Measurements from ENCODE around the gene SYT9. TPM values are rescaled to one million over a fixed set of nuclear protein-coding genes. Genes with fewer than 3 reads are reported as not detected.

Gene SYT9
- total and polyA plus RNA-seq, 10 of the 15 experiments (the other 5 are each of a cell fraction or from before 2014, with no cell fraction given) = 0.03 TPM; not detected in 9

- in situ Hi-C loops (cut with MboI) (loop anchor here (25.0 kb wide), 1 partner anchor 1828 kb away; the partner anchor contains the start of genes TRIM22 and TRIM5), intact Hi-C loops (cut with micrococcal nuclease; ENCODE audit: unreplicated experiment) (loop anchor here (10.0 kb wide), 1 partner anchor 771 kb away; no protein-coding TSS in a partner anchor)
- Histone ChIP-seq H4K20me1 (ENCODE audit: control insufficient read depth, insufficient read depth) (no peaks in the 10 kb centered on the region), H3K9ac (ENCODE audit: control insufficient read depth, insufficient read depth, low read length) (peak overlapping the region; percentile 96), H3K27ac (ENCODE audit: control insufficient read depth, insufficient read depth) (peak overlapping the region; percentile 99), H3K4me3 (peak overlapping the region; percentile 92), H3K9me3 (replicated peaks; ENCODE audit: control insufficient read depth, insufficient read depth, low read length) (no peaks in the 10 kb centered on the region), H3K4me1 (ENCODE audit: control insufficient read depth, insufficient read depth, low read length) (peaks cover 33% of the 10 kb centered on the region), H3K79me2 (ENCODE audit: control insufficient read depth, insufficient read depth, low read length) (peaks cover 75% of the 10 kb centered on the region), H3K36me3 (ENCODE audit: control insufficient read depth in 2 of 2, insufficient read depth in 2 of 2, low read length in 1 of 2) (no peaks in the 10 kb centered on the region), H2AFZ (ENCODE audit: control insufficient read depth, low read depth, low read length) (no peak overlapping the region), H3K27me3 (replicated peaks in 1 of 2; ENCODE audit: control insufficient read depth in 2 of 2, insufficient read depth in 2 of 2, low read length in 1 of 2) (no peaks in the 10 kb centered on the region), H3K4me2 (ENCODE audit: control insufficient read depth, insufficient read depth) (peak overlapping the region; percentile 97)
- DNase-seq (ENCODE audit: low read depth, low spot score) (no peak), FAIRE-seq (no peak), ATAC-seq (no peak)
- ChIA-PET CTCF (interaction anchor here (0.6 to 8.1 kb wide), 14 partner anchors 8 to 984 kb away, joined by 3 to 67 read pairs (median 5); partner anchors contain the start of gene EIF3F), RAD21 (ENCODE audit: unreplicated experiment) (interaction anchor here (0.8 to 2.7 kb wide), 14 partner anchors 9 to 471 kb away, joined by 3 to 11 read pairs (median 4); no protein-coding TSS in a partner anchor), SMC1A (ENCODE audit: uncharacterized antibody, unreplicated experiment) (interaction anchor here (0.7 to 6.8 kb wide), 26 partner anchors 8 to 468 kb away, joined by 3 to 69 read pairs (median 4); partner anchors contain the start of gene OLFML1), POLR2A (interaction anchor here (0.6 to 2.5 kb wide), 9 partner anchors 9 to 832 kb away, joined by 3 to 8 read pairs (median 3); partner anchors contain the start of gene MRPL17)
- BruUV-seq (replicated peaks) = TSS peak; percentile 63
- WGBS (ENCODE audit: insufficient coverage, insufficient replicate concordance, low lambda C conversion rate, missing lambda C conversion rate) = 39% methylated on average over 1 of the region's 1 CpG
- no peak for TF ChIP-seq IRF4 (IDR thresholded peaks at IDR 0.05; ENCODE audit: low read depth, low read length)
- no peak for TF ChIP-seq RUNX3 (IDR thresholded peaks at IDR 0.05; ENCODE audit: low read length)
- TF ChIP-seq RELA (IDR thresholded peaks at IDR 0.05; ENCODE audit: borderline replicate concordance, partially characterized antibody) = no peak
- no peak for TF ChIP-seq NFXL1 (IDR thresholded peaks at IDR 0.05; ENCODE audit: borderline replicate concordance)
- no peak for TF ChIP-seq NR2C1 (IDR thresholded peaks at IDR 0.05)
- TF ChIP-seq RB1 (IDR thresholded peaks at IDR 0.05; ENCODE audit: borderline replicate concordance) = no peak
- TF ChIP-seq POU2F2 (IDR thresholded peaks at IDR 0.05; ENCODE audit: borderline replicate concordance, low read depth, low read length) = no peak
- no peak for TF ChIP-seq ZBTB11 (CRISPR knock-in tag; IDR thresholded peaks at IDR 0.05)
- TF ChIP-seq ETV6 (conservative IDR thresholded peaks at IDR 0.05 in 1 of 2, IDR thresholded peaks at IDR 0.05 in 1 of 2; ENCODE audit: borderline replicate concordance in 1 of 2, low read depth in 1 of 2) = no peak
- no peak for TF ChIP-seq HDAC2 (IDR thresholded peaks at IDR 0.05)
- no peak for TF ChIP-seq POLR2AphosphoS2 (IDR thresholded peaks at IDR 0.05; ENCODE audit: low read depth, low read length)
- TF ChIP-seq SIX5 (IDR thresholded peaks at IDR 0.05; ENCODE audit: low read depth, low read length, severe bottlenecking) = no peak
- TF ChIP-seq RBBP5 (conservative IDR thresholded peaks at IDR 0.05) = no peak
- TF ChIP-seq ATF7 (IDR thresholded peaks at IDR 0.05; ENCODE audit: low read depth) = no peak
- no peak for TF ChIP-seq CHD1 (IDR thresholded peaks at IDR 0.05; ENCODE audit: low read depth, low read length)
- no peak for TF ChIP-seq E2F8 (IDR thresholded peaks at IDR 0.05; ENCODE audit: low read depth, partially characterized antibody)
- TF ChIP-seq SMAD1 (IDR thresholded peaks at IDR 0.05; ENCODE audit: low read depth, partially characterized antibody) = no peak
These were observed 263.8 kb downstream of the SYT9 start for GRCh38 chr11:7515447-7515886.

Data from GM12878 (cell line).